H1 (cell line): ENCODE measurements around the gene PNPLA8. TPM values are rescaled to one million over a fixed set of nuclear protein-coding genes. Genes with fewer than 3 reads are reported as not detected.

Experiments used
- CTCF ChIA-PET: fragments of 300-600 bp; sonication (Branson Sonifier 250); formaldehyde crosslinking; loops from one replicate; lab custom pipeline; 2021; ENCODE audit not compliant: partially characterized antibody; lab: Charles Lee
- POLR2A ChIA-PET: fragments of 300-600 bp; sonication (Branson Sonifier 250); formaldehyde crosslinking; loops from one replicate; lab custom pipeline; 2021; ENCODE audit warnings: inconsistent platforms; ENCODE audit not compliant: partially characterized antibody; lab: Charles Lee
- DNase-seq, 2 experiments: peaks; one replicate each; pipeline versions ENCODE4 v3.0.0 to v3.0.0-alpha.2; 2010 to 2022; ENCODE audit warnings: low spot score in 2 of 2, low read depth in 1 of 2, mixed read lengths in 1 of 2
- FAIRE-seq: peaks from 2 replicates; lab custom pipeline; 2011; peaks lifted over from hg19 to GRCh38; lab: Jason Lieb, UNC
- H2AFZ ChIP-seq: 2 replicates; pipeline ENCODE4 v1.8.1; 2012; ENCODE audit warnings: low read length, inconsistent platforms
- H2AK5ac ChIP-seq: 2 replicates; pipeline ENCODE4 v1.6.1; 2013; ENCODE audit warnings: low read depth, low read length
- H2BK120ac ChIP-seq: replicated peaks from 2 replicates; pipeline ENCODE3; 2013; ENCODE audit warnings: low read depth, low read length, inconsistent platforms
- H2BK12ac ChIP-seq: 2 replicates; pipeline ENCODE4 v1.6.1; 2013; ENCODE audit warnings: low read depth, low read length
- H2BK15ac ChIP-seq: 2 replicates; pipeline ENCODE4 v1.6.1; 2013; ENCODE audit warnings: low read length
- H2BK20ac ChIP-seq: 2 replicates; pipeline ENCODE4 v1.6.1; 2013; ENCODE audit warnings: low read length
- H2BK5ac ChIP-seq: 2 replicates; pipeline ENCODE4 v1.6.1; 2013; ENCODE audit warnings: low read depth, low read length
- H3K14ac ChIP-seq: 2 replicates; pipeline ENCODE4 v1.6.1; 2013; ENCODE audit warnings: inconsistent platforms; ENCODE audit not compliant: insufficient read length
- H3K18ac ChIP-seq: 2 replicates; pipeline ENCODE4 v1.6.1; 2013; ENCODE audit warnings: low read length; ENCODE audit errors: extremely low read depth
- H3K23ac ChIP-seq: 2 replicates; pipeline ENCODE4 v1.6.1; 2013; ENCODE audit warnings: inconsistent platforms; ENCODE audit not compliant: insufficient read length
- H3K23me2 ChIP-seq: 2 replicates; pipeline ENCODE4 v1.6.1; 2013; ENCODE audit warnings: low read depth, low read length
- H3K27ac ChIP-seq: 2 replicates; pipeline ENCODE4 v1.6.1; 2011; ENCODE audit warnings: low read depth, low read length, inconsistent platforms
- H3K27me3 ChIP-seq, 4 experiments: replicated peaks in 1 of 4; 1 replicate in 1 of 4; 2 replicates in 3 of 4; pipeline versions ENCODE4 v1.6.1 to v1.8.1; 2011 to 2013; ENCODE audit warnings: low read length in 3 of 4, mild to moderate bottlenecking in 3 of 4, inconsistent platforms in 2 of 4, mixed read lengths in 2 of 4, moderate library complexity in 1 of 4; ENCODE audit not compliant: control insufficient read depth in 3 of 4, insufficient read depth in 3 of 4; ENCODE audit errors: extremely low read depth in 1 of 4
- H3K36me3 ChIP-seq, 4 experiments: 2 replicates each; pipeline versions ENCODE4 v1.6.1 to v1.8.1; 2011 to 2013; ENCODE audit warnings: mild to moderate bottlenecking in 4 of 4, low read length in 3 of 4, moderate library complexity in 2 of 4, control low read depth in 1 of 4, inconsistent platforms in 1 of 4; ENCODE audit not compliant: insufficient read depth in 4 of 4, control insufficient read depth in 2 of 4
- H3K4ac ChIP-seq: replicated peaks from 2 replicates; pipeline ENCODE3; 2013; ENCODE audit warnings: low read length, low read depth, mixed read lengths, inconsistent platforms; ENCODE audit not compliant: insufficient read length
- H3K4me1 ChIP-seq, 4 experiments: replicated peaks in 1 of 4; 1 replicate in 1 of 4; 2 replicates in 3 of 4; pipeline versions ENCODE4 v1.6.1 to v1.8.1; 2011 to 2013; ENCODE audit warnings: low read length in 3 of 4, inconsistent platforms in 2 of 4, mixed read lengths in 1 of 4; ENCODE audit not compliant: insufficient read depth in 4 of 4, control insufficient read depth in 3 of 4
- H3K4me2 ChIP-seq, 2 experiments: 2 replicates each; pipeline versions ENCODE4 v1.6.1 to v1.8.1; 2011 to 2013; ENCODE audit warnings: low read depth in 2 of 2, low read length in 2 of 2, control low read depth in 1 of 2, inconsistent platforms in 1 of 2, mild to moderate bottlenecking in 1 of 2; ENCODE audit not compliant: insufficient read depth in 1 of 2
- H3K4me3 ChIP-seq, 4 experiments: fragments of 200-600, 300-600 bp in 1 of 4; sonication (generic), shearing (Covaris generic), sonication (Bioruptor Twin) in 1 of 4; 2 replicates each; pipeline versions ENCODE4 v1.5.1 to v1.8.1; 2011 to 2016; ENCODE audit warnings: low read length in 4 of 4, low read depth in 3 of 4, control low read depth in 2 of 4, inconsistent platforms in 2 of 4, mild to moderate bottlenecking in 2 of 4, mixed read lengths in 1 of 4, moderate library complexity in 1 of 4; ENCODE audit not compliant: insufficient read depth in 2 of 4; ENCODE audit errors: extremely low read depth in 1 of 4
- H3K56ac ChIP-seq: replicated peaks from 2 replicates; pipeline ENCODE3; 2013; ENCODE audit warnings: low read depth, mild to moderate bottlenecking, mixed read lengths, low read length, inconsistent platforms; ENCODE audit not compliant: insufficient read length
- H3K79me1 ChIP-seq: 2 replicates; pipeline ENCODE4 v1.6.1; 2013; ENCODE audit warnings: low read depth, low read length, control low read depth
- H3K79me2 ChIP-seq, 2 experiments: 2 replicates each; pipeline versions ENCODE4 v1.6.1 to v1.8.1; 2012 to 2013; ENCODE audit warnings: low read length in 2 of 2, mild to moderate bottlenecking in 2 of 2, inconsistent platforms in 1 of 2; ENCODE audit not compliant: insufficient read depth in 2 of 2, control insufficient read depth in 1 of 2
- H3K9ac ChIP-seq, 4 experiments: replicated peaks in 1 of 4; 1 replicate in 1 of 4; 2 replicates in 3 of 4; pipeline versions ENCODE4 v1.6.1 to v1.8.1; 2011 to 2013; ENCODE audit warnings: low read depth in 3 of 4, low read length in 3 of 4, control low read depth in 2 of 4, mild to moderate bottlenecking in 2 of 4, moderate library complexity in 2 of 4, inconsistent platforms in 1 of 4; ENCODE audit errors: extremely low read depth in 1 of 4
- H3K9me3 ChIP-seq, 2 experiments: 2 replicates each; pipeline versions ENCODE4 v1.6.1 to v1.8.1; 2012 to 2013; ENCODE audit warnings: mild to moderate bottlenecking in 2 of 2, moderate library complexity in 2 of 2, control low read depth in 1 of 2, inconsistent platforms in 1 of 2, low read depth in 1 of 2, low read length in 1 of 2, mixed read lengths in 1 of 2; ENCODE audit not compliant: insufficient read depth in 2 of 2
- H4K20me1 ChIP-seq, 2 experiments: replicated peaks in 1 of 2; 2 replicates each; pipeline versions ENCODE3 to v1.8.1; 2011 to 2013; ENCODE audit warnings: inconsistent platforms in 2 of 2, low read length in 2 of 2, mild to moderate bottlenecking in 1 of 2; ENCODE audit not compliant: insufficient read depth in 2 of 2, control insufficient read depth in 1 of 2
- H4K5ac ChIP-seq: 2 replicates; pipeline ENCODE4 v1.6.1; 2013; ENCODE audit warnings: low read length, low read depth, mixed read lengths, inconsistent platforms; ENCODE audit not compliant: insufficient read length
- H4K8ac ChIP-seq: 2 replicates; pipeline ENCODE4 v1.8.0; 2013; ENCODE audit warnings: mild to moderate bottlenecking, moderate library complexity, low read length, inconsistent platforms; ENCODE audit not compliant: insufficient read depth; ENCODE audit errors: extremely low read depth
- H4K91ac ChIP-seq: replicated peaks from 2 replicates; pipeline ENCODE3; 2013; ENCODE audit warnings: low read length, mixed read lengths, inconsistent platforms; ENCODE audit not compliant: insufficient read length
- CTBP2 ChIP-seq: IDR thresholded peaks from 2 replicates; pipeline ENCODE4 v1.7.0; 2011; ENCODE audit warnings: borderline replicate concordance, mild to moderate bottlenecking, moderate library complexity, mixed read lengths, low read length; ENCODE audit not compliant: insufficient read depth, insufficient read length
- JUN ChIP-seq: IDR thresholded peaks from 2 replicates; pipeline ENCODE4 v1.6.1; 2011; ENCODE audit warnings: low read depth, mild to moderate bottlenecking, improper control_type of control experiment, low read length
- JUND ChIP-seq: IDR thresholded peaks from 2 replicates; pipeline ENCODE4 v1.6.1; 2011; ENCODE audit warnings: mild to moderate bottlenecking, improper control_type of control experiment, low read length
- MAFK ChIP-seq: IDR thresholded peaks from 2 replicates; pipeline ENCODE4 v1.6.1; 2012; ENCODE audit warnings: low read depth, mild to moderate bottlenecking, improper control_type of control experiment, low read length
- NANOG ChIP-seq: IDR thresholded peaks from 2 replicates; pipeline ENCODE4 v1.6.1; 2011; ENCODE audit warnings: low read length, low read depth, mild to moderate bottlenecking, inconsistent platforms; ENCODE audit not compliant: insufficient read depth, poor library complexity, severe bottlenecking
- RBBP5 ChIP-seq: IDR thresholded peaks from 2 replicates; pipeline ENCODE4 v1.7.1; 2012; ENCODE audit warnings: low read depth, mild to moderate bottlenecking, inconsistent platforms, low read length, moderate library complexity, borderline replicate concordance
- SP4 ChIP-seq: IDR thresholded peaks from 2 replicates; pipeline ENCODE4 v1.6.1; 2012; ENCODE audit warnings: low read length, inconsistent platforms
- TAF1 ChIP-seq: IDR thresholded peaks from 2 replicates; pipeline ENCODE4 v1.6.1; 2011; ENCODE audit warnings: mild to moderate bottlenecking, low read depth, low read length
- TAF7 ChIP-seq: optimal IDR thresholded peaks from 2 replicates; pipeline ENCODE3; 2011; ENCODE audit warnings: low read depth, mild to moderate bottlenecking, inconsistent platforms, low read length, moderate library complexity, borderline replicate concordance
- WGBS, 2 experiments: shearing (Covaris generic) in 1 of 2; methylation state at CpG; one replicate each; pipeline versions ENCODE4 v1.1.6 to v1.1.7; 2013 to 2015; ENCODE audit warnings: low lambda C conversion rate in 2 of 2, mixed read lengths in 2 of 2, inconsistent platforms in 1 of 2, low coverage in 1 of 2, missing lambda C conversion rate in 1 of 2; ENCODE audit not compliant: insufficient replicate concordance in 2 of 2, insufficient coverage in 1 of 2, insufficient read length in 1 of 2; ENCODE audit errors: extremely low coverage in 1 of 2, missing lambda C conversion rate in 1 of 2; 5-methylcytosine and 5-hydroxymethylcytosine counted together
- polyA plus RNA-seq, 7 experiments: library from polyadenylated mRNA; depleted of rRNA in 3 of 7; stranded (reverse) in 5 of 7; unstranded in 2 of 7; fragments of >200 nt in 5 of 7; fragments of 200-250 nt in 2 of 7; gene quantifications; 1 replicate in 5 of 7; 2 replicates in 1 of 7; 4 replicates in 1 of 7; pipeline versions ENCODE4 v1.2.1 to v1.2.3, GENCODE V29; 2011 to 2013; ENCODE audit warnings: missing spikeins in 2 of 7, mixed read lengths in 2 of 7
- total RNA-seq: library from RNA; stranded (reverse); fragmentation: NEBNext Ultra II Directional; extraction: Animal tissue kit (Norgen Biotek cat#: 25700); gene quantifications from 2 replicates; pipeline ENCODE4 v1.2.1, GENCODE V29; 2021
- TF ChIP-seq, protein P1 (sequence below): IDR thresholded peaks from 2 replicates; pipeline ENCODE4 v1.6.1; 2012; ENCODE audit warnings: inconsistent platforms

PNPLA8 gene
- total and polyA plus RNA-seq, 2 of the 8 experiments (the other 6 are each of a cell fraction or from before 2014, with no cell fraction given) = 3.8 to 11.2 TPM

DNA sequence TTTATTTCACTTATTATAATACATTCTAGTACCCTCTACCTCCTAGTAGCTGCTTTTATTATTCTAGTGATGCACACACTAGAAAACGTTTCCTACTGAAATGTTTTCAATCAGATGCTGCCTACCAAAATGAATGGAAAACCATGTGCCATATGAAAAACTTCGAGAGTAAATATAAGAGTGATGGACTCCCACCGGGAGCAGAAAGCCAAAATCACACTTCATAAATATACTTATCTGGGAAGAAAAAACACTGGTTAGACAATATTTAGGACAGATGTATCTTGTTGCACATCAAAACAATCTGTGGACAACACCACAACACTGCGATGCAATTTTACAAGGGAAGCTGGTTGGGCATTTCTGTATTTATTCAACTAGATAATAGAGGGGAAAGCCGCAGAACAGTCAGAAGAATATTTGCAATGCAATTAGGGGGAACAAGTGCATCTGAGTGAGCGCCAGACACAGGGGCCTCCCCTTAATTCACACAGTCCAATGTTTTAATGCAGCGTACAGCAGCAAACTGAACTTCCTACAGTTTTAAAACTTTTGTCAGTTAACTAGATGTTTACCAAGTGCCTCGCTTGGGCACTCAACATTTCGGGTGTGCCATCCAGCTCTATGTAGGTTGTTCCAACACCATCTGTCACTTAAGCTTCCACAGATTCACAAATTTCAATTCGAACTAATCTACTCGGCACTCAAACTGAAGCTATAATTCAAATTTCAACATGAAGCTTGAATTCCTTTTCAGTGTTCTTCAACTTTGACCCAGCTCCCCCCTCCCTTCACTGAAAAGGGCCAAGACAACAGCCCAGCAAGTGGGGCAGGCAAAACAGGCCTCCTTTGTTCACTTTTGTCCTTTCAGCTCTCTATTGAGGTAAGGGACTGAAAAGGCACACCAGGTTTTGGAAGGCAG is 77.1 kb downstream of the PNPLA8 start:
- H2AFZ ChIP-seq = peak overlapping the region; percentile 45; the same call in 1 of the 2 replicates
- no peak overlapping the region for H2BK5ac ChIP-seq
- H2BK12ac ChIP-seq = no peak overlapping the region
- no peak overlapping the region for H3K23ac ChIP-seq
- H3K27me3 ChIP-seq = peaks cover 0 to 7% (median 2%) of the 10 kb centered on the region in 4 experiments; a peak in 4 of 7 replicates
- FAIRE-seq (peak; percentile 74), DNase-seq (no peak)
- H4K5ac ChIP-seq = no peak overlapping the region
- WGBS, 2 experiments = 71% methylated on average over 11 of the region's 11 CpGs; no CpG with 5 or more reads in 1 of the 2 experiments
- H3K23me2 ChIP-seq = no peaks in the 10 kb centered on the region
- H2BK120ac ChIP-seq = no peak overlapping the region
- no peaks in the 10 kb centered on the region for H3K9me3 ChIP-seq
- no peaks in the 10 kb centered on the region for H3K79me1 ChIP-seq
- H4K91ac ChIP-seq = no peak overlapping the region
- H3K4me1 ChIP-seq = peaks cover 5 to 9% (median 9%) of the 10 kb centered on the region in 4 experiments; a peak in 4 of 7 replicates
- H3K79me2 ChIP-seq = no peaks in the 10 kb centered on the region
- CTCF ChIA-PET = interaction anchor here (0.6 to 1.5 kb wide), 9 partner anchors 10 to 270 kb away, joined by 3 to 5 read pairs (median 3); no protein-coding TSS in a partner anchor
- H3K4me2 ChIP-seq = peak overlapping the region; percentile 26 to 55; a peak in 2 of 4 replicates
- no peak overlapping the region for H3K9ac ChIP-seq
- no peak overlapping the region for H2BK20ac ChIP-seq
- H3K18ac ChIP-seq = no peak overlapping the region; the same call in 1 of the 2 replicates
- peaks cover 0 to 1% of the 10 kb centered on the region in 2 experiments for H4K20me1 ChIP-seq
- H3K56ac ChIP-seq = no peak overlapping the region
- H3K27ac ChIP-seq = no peak overlapping the region
- no peak overlapping the region for H2AK5ac ChIP-seq
- H3K14ac ChIP-seq = no peak overlapping the region
- no peaks in the 10 kb centered on the region for H3K36me3 ChIP-seq
- H3K4ac ChIP-seq = no peak overlapping the region
- no peak overlapping the region for H4K8ac ChIP-seq
- no peak overlapping the region for H2BK15ac ChIP-seq
- POLR2A ChIA-PET = no interaction called here
- H3K4me3 ChIP-seq = peak overlapping the region in 1 of 4 experiments; percentile 33; a peak in 1 of 8 replicates
- TF ChIP-seq RBBP5 (no peak), CTBP2 (no peak), TAF7 (no peak), NANOG (no peak), JUND (no peak), JUN (no peak), MAFK (no peak), SP4 (no peak), TAF1 (no peak)
- TF ChIP-seq, protein P1, sequence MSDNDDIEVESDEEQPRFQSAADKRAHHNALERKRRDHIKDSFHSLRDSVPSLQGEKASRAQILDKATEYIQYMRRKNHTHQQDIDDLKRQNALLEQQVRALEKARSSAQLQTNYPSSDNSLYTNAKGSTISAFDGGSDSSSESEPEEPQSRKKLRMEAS = no peak
